ENCODE measurements around the gene CCSAP. TPM values are rescaled to one million over a fixed set of nuclear protein-coding genes. Genes with fewer than 3 reads are reported as not detected.

The CCSAP gene
- total RNA-seq, 1 donor from 2014 or later = 6.4 TPM

DNA sequence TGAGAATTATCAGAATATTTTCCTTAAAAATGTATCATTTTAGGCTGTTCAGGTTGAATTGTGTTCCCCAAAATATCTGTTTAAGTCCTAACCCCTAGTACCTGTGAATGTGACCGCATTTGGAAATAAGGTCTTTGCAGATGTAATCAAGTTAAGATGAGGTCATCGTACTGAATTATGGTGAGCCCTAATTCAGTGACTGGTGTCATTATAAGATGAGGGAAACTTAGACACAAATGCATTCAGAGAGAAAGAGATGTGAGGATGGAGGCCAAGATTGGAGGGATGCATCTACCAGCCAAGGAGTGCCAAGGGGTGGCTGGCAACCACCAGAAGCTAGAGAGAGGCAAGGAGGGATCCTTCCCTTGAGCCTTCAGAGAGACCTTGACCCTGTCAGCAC lies 67.8 kb downstream of the CCSAP start:
- intact Hi-C loops (cut with micrococcal nuclease) = no loop called here
- Mint-ChIP-seq H3K4me3 (no peak overlapping the region), H3K36me3 (ENCODE audit: low read depth) (peaks cover 11% of the 10 kb centered on the region), H3K27ac (no peak overlapping the region), H3K9me3 (no peaks in the 10 kb centered on the region), H3K4me1 (peaks cover 31% of the 10 kb centered on the region), H3K27me3 (no peaks in the 10 kb centered on the region)
- ChIA-PET POLR2A (interaction anchor here (0.6 kb wide), 1 partner anchor 544 kb away, joined by 3 read pairs; no protein-coding TSS in a partner anchor), CTCF (no interaction called here)
- TF ChIP-seq, protein P1, sequence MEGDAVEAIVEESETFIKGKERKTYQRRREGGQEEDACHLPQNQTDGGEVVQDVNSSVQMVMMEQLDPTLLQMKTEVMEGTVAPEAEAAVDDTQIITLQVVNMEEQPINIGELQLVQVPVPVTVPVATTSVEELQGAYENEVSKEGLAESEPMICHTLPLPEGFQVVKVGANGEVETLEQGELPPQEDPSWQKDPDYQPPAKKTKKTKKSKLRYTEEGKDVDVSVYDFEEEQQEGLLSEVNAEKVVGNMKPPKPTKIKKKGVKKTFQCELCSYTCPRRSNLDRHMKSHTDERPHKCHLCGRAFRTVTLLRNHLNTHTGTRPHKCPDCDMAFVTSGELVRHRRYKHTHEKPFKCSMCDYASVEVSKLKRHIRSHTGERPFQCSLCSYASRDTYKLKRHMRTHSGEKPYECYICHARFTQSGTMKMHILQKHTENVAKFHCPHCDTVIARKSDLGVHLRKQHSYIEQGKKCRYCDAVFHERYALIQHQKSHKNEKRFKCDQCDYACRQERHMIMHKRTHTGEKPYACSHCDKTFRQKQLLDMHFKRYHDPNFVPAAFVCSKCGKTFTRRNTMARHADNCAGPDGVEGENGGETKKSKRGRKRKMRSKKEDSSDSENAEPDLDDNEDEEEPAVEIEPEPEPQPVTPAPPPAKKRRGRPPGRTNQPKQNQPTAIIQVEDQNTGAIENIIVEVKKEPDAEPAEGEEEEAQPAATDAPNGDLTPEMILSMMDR (IDR thresholded peaks at IDR 0.05) = no peak
- no peak for DNase-seq
- no peak for ATAC-seq (ENCODE audit: low read depth)

DNA sequence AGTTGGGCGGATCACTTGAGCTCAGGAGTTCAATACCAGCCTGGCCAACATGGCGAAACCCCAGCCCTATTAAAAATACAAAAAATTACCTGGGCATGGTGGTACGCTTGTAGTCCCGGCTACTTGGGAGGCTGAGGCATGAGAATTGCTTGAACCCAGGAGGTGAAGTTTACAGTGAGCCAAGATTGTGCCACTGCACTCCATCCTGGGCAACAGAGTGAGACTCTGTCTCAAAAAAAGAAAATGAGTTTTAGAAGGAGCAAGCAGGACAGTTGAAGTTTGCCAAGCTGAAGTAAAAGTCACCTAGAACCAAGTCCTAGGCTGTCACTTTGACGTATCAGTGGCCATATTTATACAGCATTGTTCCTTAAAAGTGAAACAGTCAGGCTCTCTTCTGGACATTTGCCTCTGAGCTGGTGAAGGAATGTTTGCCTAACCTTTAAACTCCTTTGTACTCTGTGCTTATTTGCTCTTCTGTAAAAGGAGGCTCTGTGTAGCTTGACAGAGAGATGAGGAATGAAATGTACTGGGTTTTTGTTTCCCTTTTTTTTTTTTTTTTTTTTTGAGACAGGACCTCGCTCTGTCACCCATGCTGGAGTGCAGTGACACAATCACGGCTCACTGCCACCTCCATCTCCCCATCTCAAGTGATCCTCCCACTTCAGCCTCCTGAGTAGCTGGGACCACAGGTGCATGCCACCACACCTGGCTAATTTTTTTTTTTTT lies 69.2 kb downstream of the CCSAP start:
- CTCF ChIA-PET = interaction anchor here (0.6 to 1.2 kb wide), 2 partner anchors 15 to 207 kb away, joined by 3 to 5 read pairs; no protein-coding TSS in a partner anchor
- POLR2A ChIA-PET = interaction anchor here (0.6 to 0.7 kb wide), 2 partner anchors 15 to 207 kb away, joined by 3 to 11 read pairs; no protein-coding TSS in a partner anchor
- Mint-ChIP-seq H3K9me3 (no peaks in the 10 kb centered on the region), H3K27ac (no peak overlapping the region), H3K36me3 (ENCODE audit: low read depth) (peaks cover 11% of the 10 kb centered on the region), H3K4me1 (peaks cover 31% of the 10 kb centered on the region), H3K4me3 (no peak overlapping the region), H3K27me3 (no peaks in the 10 kb centered on the region)
- intact Hi-C loops (cut with micrococcal nuclease) = no loop called here
- ATAC-seq (ENCODE audit: low read depth) = no peak
- DNase-seq = no peak
- TF ChIP-seq, protein P1 (IDR thresholded peaks at IDR 0.05) = no peak

DNA sequence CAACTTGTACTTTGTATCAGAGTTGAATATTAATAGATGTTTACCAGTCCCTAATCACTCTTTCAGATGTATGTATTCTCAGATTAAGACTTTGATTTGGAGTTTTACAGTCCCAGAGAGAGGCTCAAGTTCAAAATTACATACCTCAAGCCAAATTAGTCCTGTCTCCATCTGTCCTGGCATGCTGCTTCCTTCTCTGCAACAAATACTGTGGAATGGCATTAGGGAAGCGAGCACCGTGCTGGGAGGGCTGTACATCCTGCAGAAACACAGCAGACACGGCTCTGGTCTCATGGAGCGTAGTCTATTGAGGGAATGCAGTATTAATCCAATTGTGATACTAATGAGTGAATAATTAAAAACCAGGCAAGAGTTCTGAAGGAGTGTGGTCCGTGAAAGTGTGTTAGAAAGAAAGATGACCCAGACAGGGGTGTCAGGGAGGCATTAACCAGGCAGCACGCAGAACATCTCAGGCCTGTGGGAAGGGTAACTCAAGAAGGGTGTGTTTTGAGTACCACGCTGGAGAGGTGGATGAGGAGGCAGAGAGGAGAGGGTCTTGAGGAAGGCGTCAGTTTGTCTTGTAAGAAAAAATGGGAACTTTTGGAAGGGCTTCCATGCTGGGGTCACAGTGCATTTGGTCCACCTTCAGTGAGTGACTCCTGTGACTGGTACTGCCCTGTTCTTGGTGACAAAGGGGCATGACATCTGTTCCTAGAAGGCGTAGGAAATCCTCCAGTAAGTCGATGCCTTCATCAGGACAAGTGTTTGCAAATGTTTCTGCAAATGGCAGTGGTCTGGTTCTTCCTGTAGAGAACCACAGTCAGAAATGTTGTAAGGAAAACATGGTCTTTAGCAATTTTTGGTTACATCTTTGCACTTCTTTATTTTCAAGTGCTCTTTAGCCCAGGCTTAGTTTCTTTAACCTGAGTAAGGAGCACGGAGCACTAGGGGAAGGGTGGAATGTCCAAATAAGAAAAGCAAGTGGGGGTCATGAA lies 70.4 kb downstream of the CCSAP start:
- ChIA-PET POLR2A (interaction anchor here (0.6 to 2.7 kb wide), 6 partner anchors 70 to 1706 kb away, joined by 3 to 29 read pairs (median 10); partner anchors contain the start of genes ARV1, CCSAP, NUP133 and TTC13), CTCF (interaction anchor here (1.2 kb wide), 1 partner anchor 14 kb away, joined by 5 read pairs; no protein-coding TSS in a partner anchor)
- DNase-seq (no peak), ATAC-seq (ENCODE audit: low read depth) (no peak)
- Mint-ChIP-seq H3K4me3 (peak overlapping the region; percentile 91), H3K27me3 (no peaks in the 10 kb centered on the region), H3K9me3 (no peaks in the 10 kb centered on the region), H3K27ac (peak overlapping the region; percentile 87), H3K4me1 (peaks cover 31% of the 10 kb centered on the region), H3K36me3 (ENCODE audit: low read depth) (peaks cover 11% of the 10 kb centered on the region)
- intact Hi-C loops (cut with micrococcal nuclease) = no loop called here
- TF ChIP-seq, protein P1 (IDR thresholded peaks at IDR 0.05) = no peak

DNA sequence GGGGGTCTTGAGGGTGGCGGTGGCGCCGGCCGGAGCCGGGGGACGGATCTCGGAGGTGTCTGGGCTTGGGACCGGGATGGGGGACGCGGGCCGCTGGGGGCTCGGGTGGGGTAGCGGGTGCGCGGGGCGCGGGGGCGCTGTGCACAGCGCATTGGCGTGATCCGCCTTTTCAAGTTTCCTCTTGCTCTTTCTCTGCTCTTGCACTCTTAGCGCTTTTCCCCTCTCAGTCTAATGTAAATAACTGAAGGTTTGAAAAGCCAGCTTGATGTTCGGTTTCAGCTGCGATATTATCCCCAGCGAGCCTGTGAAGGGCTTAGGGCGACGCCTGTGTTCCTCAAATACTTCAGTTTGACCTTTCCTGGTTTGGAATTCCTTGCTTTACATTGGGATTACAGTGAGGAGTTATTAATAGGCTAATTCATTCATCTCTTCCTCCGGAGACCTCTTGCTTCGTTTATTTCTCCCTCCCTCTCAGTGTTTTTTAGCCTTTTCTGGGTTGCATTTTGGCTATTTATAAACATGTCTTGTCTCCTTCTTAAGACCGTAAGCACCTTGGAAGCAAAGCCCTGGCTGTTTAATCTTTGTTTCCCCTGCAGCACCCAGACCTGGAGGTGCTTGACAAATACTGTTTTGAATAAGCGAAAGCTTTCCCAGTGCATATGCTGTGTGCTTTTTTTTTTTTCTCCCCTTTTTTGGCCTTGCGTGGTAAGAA lies 71.2 kb downstream of the CCSAP start:
- H3K4me3 Mint-ChIP-seq = peak overlapping the region; percentile 91
- DNase-seq (no peak), ATAC-seq (ENCODE audit: low read depth) (peak; percentile 64)
- ChIA-PET CTCF (interaction anchor here (0.9 to 2.9 kb wide), 2 partner anchors 210 to 878 kb away, joined by 3 to 9 read pairs; no protein-coding TSS in a partner anchor), POLR2A (interaction anchor here (0.6 to 2.7 kb wide), 8 partner anchors 71 to 1707 kb away, joined by 3 to 29 read pairs (median 5); partner anchors contain the start of genes ARV1, CCSAP, NUP133 and TTC13)
- no peaks in the 10 kb centered on the region for H3K27me3 Mint-ChIP-seq
- TF ChIP-seq, protein P1 (IDR thresholded peaks at IDR 0.05) = no peak
- H3K4me1 Mint-ChIP-seq = peaks cover 34% of the 10 kb centered on the region
- H3K36me3 Mint-ChIP-seq (ENCODE audit: low read depth) = peaks cover 11% of the 10 kb centered on the region
- intact Hi-C loops (cut with micrococcal nuclease) = loop anchor here (1.0 to 2.0 kb wide), 7 partner anchors 71 to 1189 kb away; partner anchors contain the start of genes ABCB10, ARF1, NUP133 and TAF5L
- H3K27ac Mint-ChIP-seq = peak overlapping the region; percentile 87
- peaks cover 2% of the 10 kb centered on the region for H3K9me3 Mint-ChIP-seq

Other genes starting within 250 kb of the CCSAP start
- 40.2 and 42.3 TPM in 2 replicates for gene RAB4A, start 71.9 kb downstream of the CCSAP start, total RNA-seq
- 0.22 TPM in 1 of 2 replicates, not detected in the other for gene ACTA1, start 91.0 kb upstream of the CCSAP start, total RNA-seq
- gene NUP133, start 165.3 kb upstream of the CCSAP start, total RNA-seq = 49.6 and 56.2 TPM in 2 replicates
- gene ABCB10, start 215.7 kb upstream of the CCSAP start, total RNA-seq = 11.7 and 14.5 TPM in 2 replicates